ENCODE results near the gene CTLA4. TPM values are rescaled to one million over a fixed set of nuclear protein-coding genes. Genes with fewer than 3 reads are reported as not detected.

The CTLA4 gene
- total and polyA plus RNA-seq, 3 donors from 2014 or later = 0.87 to 2.7 (median 1.2) TPM

DNA sequence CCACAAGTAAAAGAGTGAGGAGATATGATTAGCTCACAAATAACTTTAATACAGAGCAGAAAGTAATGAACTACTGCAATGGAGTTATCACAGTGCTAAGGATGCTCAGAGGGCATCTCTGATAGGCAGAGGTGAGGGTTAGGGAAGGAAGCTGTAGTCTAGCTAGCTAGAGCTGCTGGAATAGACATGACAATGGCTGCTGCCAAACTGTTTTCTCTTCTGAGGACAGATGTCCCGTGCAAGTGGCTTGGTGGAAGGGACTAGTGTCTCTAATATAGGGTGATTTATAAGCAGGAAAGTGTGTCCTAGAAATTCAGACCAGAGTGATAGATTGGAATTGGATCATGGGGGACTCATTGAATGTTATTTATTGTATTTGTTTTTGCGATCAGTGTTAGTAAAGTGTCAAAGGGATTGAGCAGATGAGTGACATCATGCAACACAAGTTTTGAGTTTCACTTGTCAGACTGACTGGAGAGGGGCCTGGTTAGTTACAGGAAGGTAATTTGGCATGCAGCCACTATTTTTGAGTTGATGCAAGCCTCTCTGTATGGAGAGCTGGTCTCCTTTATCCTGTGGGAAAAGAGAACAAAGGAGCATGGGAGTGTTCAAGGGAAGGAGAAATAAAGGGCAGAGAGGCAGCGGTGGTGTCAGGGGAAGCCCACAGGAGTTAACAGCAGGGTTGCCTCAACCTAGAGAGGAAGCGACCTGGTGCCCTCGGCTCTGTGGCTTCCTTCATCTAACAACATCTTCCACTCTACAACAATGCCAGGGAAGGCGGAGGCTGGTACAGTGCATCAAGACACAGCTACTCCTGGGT is 1.9 kb downstream of the CTLA4 start:
- Histone ChIP-seq H3K9me3 (no peaks in the 10 kb centered on the region), H3K27ac (no peak overlapping the region), H3K4me3 (no peak overlapping the region), H3K36me3 (ENCODE audit: low read depth, missing control alignments) (no peaks in the 10 kb centered on the region), H3K4me1 (no peaks in the 10 kb centered on the region), H3K27me3 (no peaks in the 10 kb centered on the region)
- 84 to 88% methylated on average over 6 of the region's 6 CpGs for WGBS, 2 donors
- intact Hi-C loops (cut with DNase I; ENCODE audit: low total_unique reads) = no loop called here
- TF ChIP-seq, protein P1, sequence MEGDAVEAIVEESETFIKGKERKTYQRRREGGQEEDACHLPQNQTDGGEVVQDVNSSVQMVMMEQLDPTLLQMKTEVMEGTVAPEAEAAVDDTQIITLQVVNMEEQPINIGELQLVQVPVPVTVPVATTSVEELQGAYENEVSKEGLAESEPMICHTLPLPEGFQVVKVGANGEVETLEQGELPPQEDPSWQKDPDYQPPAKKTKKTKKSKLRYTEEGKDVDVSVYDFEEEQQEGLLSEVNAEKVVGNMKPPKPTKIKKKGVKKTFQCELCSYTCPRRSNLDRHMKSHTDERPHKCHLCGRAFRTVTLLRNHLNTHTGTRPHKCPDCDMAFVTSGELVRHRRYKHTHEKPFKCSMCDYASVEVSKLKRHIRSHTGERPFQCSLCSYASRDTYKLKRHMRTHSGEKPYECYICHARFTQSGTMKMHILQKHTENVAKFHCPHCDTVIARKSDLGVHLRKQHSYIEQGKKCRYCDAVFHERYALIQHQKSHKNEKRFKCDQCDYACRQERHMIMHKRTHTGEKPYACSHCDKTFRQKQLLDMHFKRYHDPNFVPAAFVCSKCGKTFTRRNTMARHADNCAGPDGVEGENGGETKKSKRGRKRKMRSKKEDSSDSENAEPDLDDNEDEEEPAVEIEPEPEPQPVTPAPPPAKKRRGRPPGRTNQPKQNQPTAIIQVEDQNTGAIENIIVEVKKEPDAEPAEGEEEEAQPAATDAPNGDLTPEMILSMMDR (IDR thresholded peaks at IDR 0.05) = no peak
- TF ChIP-seq POLR2A (IDR thresholded peaks at IDR 0.05) = no peak
- DNase-seq = no peak

DNA sequence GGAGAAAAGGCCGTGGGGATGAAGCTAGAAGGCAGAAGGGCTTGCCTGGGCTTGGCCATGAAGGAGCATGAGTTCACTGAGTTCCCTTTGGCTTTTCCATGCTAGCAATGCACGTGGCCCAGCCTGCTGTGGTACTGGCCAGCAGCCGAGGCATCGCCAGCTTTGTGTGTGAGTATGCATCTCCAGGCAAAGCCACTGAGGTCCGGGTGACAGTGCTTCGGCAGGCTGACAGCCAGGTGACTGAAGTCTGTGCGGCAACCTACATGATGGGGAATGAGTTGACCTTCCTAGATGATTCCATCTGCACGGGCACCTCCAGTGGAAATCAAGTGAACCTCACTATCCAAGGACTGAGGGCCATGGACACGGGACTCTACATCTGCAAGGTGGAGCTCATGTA is 2.9 kb downstream of the CTLA4 start:
- DNase-seq = no peak
- no peaks in the 10 kb centered on the region for H3K27me3 ChIP-seq
- H3K4me1 ChIP-seq = no peaks in the 10 kb centered on the region
- H3K4me3 ChIP-seq = no peak overlapping the region
- H3K27ac ChIP-seq = no peak overlapping the region
- WGBS, 2 donors = 85 to 89% methylated on average over 6 to 9 of the region's 9 CpGs
- H3K9me3 ChIP-seq = no peaks in the 10 kb centered on the region
- intact Hi-C loops (cut with DNase I; ENCODE audit: low total_unique reads) = no loop called here
- TF ChIP-seq, protein P1 (IDR thresholded peaks at IDR 0.05) = no peak
- TF ChIP-seq POLR2A (IDR thresholded peaks at IDR 0.05) = no peak
- no peaks in the 10 kb centered on the region for H3K36me3 ChIP-seq (ENCODE audit: low read depth, missing control alignments)

DNA sequence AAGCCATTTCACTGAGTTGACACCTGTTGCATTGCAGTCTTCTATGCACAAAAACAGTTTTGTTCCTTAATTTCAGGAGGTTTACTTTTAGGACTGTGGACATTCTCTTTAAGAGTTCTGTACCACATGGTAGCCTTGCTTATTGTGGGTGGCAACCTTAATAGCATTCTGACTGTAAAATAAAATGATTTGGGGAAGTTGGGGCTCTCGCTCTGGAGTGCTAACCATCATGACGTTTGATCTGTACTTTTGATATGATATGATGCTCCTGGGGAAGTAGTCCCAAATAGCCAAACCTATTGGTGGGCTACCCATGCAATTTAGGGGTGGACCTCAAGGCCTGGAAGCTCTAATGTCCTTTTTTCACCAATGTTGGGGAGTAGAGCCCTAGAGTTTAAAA is 3.4 kb downstream of the CTLA4 start:
- intact Hi-C loops (cut with DNase I; ENCODE audit: low total_unique reads) = no loop called here

DNA sequence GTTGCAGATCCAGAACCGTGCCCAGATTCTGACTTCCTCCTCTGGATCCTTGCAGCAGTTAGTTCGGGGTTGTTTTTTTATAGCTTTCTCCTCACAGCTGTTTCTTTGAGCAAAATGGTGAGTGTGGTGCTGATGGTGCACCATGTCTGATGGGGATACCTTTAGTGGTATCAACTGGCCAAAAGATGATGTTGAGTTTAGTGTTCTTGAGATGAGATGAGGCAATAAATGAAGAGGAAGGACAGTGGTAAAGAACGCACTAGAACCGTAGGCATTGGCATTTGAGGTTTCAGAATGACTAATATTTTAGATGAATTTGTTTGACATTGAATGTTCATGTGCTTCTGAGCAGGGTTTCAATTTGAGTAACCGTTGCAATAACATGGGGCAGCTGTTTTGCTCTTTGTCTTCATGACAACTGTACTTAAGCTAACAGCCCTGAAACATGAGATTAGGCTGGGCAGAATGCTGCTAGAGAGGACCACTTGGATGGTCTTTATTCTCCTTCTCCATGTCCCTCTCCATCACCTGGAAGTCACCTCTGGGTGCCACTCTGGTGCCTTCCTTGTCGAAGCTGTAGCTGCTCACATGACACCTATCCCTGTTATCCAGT is 3.9 kb downstream of the CTLA4 start:
- H3K36me3 ChIP-seq (ENCODE audit: low read depth, missing control alignments) = no peaks in the 10 kb centered on the region
- intact Hi-C loops (cut with DNase I; ENCODE audit: low total_unique reads) = no loop called here
- H3K27ac ChIP-seq = no peak overlapping the region
- no peak overlapping the region for H3K4me3 ChIP-seq
- H3K4me1 ChIP-seq = no peaks in the 10 kb centered on the region
- TF ChIP-seq POLR2A (IDR thresholded peaks at IDR 0.05) = no peak
- TF ChIP-seq, protein P1 (IDR thresholded peaks at IDR 0.05) = no peak
- H3K9me3 ChIP-seq = no peaks in the 10 kb centered on the region
- WGBS, 2 donors = 84 to 90% methylated on average over 6 of the region's 6 CpGs
- DNase-seq = no peak
- H3K27me3 ChIP-seq = no peaks in the 10 kb centered on the region

More for the DNA sequence above, 3.4 kb downstream of the CTLA4 start:
- Histone ChIP-seq H3K4me1 (no peaks in the 10 kb centered on the region), H3K27me3 (no peaks in the 10 kb centered on the region), H3K4me3 (no peak overlapping the region), H3K9me3 (no peaks in the 10 kb centered on the region), H3K27ac (no peak overlapping the region), H3K36me3 (ENCODE audit: low read depth, missing control alignments) (no peaks in the 10 kb centered on the region)
- WGBS, 2 donors = 92 to 95% methylated on average over 2 of the region's 2 CpGs
- TF ChIP-seq, protein P1 (IDR thresholded peaks at IDR 0.05) = no peak
- no peak for TF ChIP-seq POLR2A (IDR thresholded peaks at IDR 0.05)
- DNase-seq = no peak
